GM12873 (cell line): Measurements from ENCODE around the gene TARP.

Source experiments
- TF ChIP-seq, protein P1 (sequence below): IDR thresholded peaks from 2 replicates; pipeline ENCODE4 v1.5.1; 2012; ENCODE audit warnings: low read depth, mild to moderate bottlenecking, moderate library complexity, low read length, control low read depth; ENCODE audit not compliant: insufficient read depth; ENCODE audit errors: missing control alignments

The TARP gene

DNA sequence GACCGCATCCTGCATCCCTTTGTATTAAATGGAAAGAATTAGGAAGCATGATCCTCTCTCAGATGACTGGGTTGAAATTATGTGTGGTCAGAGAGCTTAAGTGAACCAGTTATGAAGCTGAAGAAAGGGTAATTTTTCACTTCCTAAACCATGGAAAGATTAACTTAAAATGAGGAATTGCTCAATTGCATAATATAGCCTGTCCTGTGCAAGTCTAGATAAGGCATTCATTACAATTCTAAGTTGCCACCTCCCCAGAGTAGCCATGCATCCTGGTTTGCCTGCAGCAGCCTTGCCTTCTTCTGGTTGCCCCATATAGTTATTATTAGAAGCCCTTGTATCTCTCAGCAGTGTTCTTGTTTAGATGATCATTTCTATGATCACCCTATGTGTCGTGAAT is 50.1 kb downstream of the TARP start:
- TF ChIP-seq, protein P1, sequence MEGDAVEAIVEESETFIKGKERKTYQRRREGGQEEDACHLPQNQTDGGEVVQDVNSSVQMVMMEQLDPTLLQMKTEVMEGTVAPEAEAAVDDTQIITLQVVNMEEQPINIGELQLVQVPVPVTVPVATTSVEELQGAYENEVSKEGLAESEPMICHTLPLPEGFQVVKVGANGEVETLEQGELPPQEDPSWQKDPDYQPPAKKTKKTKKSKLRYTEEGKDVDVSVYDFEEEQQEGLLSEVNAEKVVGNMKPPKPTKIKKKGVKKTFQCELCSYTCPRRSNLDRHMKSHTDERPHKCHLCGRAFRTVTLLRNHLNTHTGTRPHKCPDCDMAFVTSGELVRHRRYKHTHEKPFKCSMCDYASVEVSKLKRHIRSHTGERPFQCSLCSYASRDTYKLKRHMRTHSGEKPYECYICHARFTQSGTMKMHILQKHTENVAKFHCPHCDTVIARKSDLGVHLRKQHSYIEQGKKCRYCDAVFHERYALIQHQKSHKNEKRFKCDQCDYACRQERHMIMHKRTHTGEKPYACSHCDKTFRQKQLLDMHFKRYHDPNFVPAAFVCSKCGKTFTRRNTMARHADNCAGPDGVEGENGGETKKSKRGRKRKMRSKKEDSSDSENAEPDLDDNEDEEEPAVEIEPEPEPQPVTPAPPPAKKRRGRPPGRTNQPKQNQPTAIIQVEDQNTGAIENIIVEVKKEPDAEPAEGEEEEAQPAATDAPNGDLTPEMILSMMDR: no peak

DNA sequence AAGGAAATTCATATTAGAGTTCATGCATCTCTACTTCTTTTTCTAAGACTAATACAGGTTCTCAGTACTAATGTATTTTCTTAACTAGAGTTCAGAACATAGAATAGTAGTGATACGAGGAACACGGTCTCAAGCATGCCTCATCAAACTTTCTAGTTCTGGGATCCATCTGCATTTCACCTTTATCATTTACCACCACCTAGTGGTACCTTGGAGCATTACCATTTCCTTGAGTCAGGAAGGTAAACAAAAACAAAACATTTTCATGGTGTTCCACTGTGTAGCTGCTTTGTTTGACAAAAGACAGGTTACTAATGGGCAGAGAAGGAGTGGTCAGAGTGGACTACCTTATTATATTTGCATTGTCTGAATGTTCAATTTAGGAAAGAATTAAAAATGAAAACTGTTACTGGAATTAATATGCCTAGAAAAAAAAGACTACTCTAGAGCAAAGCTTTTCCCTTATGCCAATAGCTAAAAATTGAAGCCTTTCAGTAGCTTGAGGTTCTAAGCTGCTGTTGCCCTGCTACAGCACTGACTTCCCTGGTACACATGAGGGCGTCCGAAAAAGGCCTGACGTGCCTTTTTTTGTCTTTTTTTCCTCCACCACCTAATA is 50.8 kb downstream of the TARP start:
- TF ChIP-seq, protein P1: peak; percentile 75

DNA sequence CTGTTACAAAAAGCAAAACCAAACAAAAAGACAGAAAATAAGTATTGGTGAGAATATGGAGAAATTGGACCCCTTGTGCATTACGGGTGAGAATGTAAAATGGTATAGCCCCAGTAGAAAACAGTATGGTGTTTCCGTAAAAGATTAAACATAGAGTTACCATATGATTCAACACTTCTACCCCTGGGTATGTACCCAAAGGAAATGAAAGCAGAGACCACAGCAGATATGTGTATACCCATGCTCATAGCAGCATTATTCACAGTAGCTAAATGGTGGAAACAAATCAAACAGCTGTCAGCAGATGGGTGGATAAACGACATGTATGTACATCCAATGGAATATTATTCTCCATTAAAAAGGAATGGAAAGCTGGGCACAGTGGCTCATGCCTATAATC is 53.0 kb downstream of the TARP start:
- TF ChIP-seq, protein P1: no peak

DNA sequence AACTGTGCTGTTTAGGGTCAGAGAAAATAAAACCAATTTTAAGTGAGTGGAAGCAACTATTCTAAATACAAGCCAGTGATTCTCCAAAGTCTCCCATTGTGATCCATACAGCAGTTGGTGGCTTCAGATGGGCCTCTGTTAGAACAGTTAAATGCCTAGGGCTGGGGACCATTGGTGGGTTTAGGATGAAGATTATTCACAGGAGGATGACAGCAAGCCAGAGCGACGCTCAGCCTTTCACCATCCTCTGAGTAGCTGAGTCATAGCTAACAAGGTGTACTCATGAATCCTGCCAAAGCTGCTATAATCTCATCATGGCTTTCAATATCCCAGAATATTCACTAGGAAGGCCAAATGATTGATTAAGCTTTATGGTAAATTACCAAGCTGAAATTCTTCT is 55.8 kb downstream of the TARP start:
- TF ChIP-seq, protein P1: no peak

DNA sequence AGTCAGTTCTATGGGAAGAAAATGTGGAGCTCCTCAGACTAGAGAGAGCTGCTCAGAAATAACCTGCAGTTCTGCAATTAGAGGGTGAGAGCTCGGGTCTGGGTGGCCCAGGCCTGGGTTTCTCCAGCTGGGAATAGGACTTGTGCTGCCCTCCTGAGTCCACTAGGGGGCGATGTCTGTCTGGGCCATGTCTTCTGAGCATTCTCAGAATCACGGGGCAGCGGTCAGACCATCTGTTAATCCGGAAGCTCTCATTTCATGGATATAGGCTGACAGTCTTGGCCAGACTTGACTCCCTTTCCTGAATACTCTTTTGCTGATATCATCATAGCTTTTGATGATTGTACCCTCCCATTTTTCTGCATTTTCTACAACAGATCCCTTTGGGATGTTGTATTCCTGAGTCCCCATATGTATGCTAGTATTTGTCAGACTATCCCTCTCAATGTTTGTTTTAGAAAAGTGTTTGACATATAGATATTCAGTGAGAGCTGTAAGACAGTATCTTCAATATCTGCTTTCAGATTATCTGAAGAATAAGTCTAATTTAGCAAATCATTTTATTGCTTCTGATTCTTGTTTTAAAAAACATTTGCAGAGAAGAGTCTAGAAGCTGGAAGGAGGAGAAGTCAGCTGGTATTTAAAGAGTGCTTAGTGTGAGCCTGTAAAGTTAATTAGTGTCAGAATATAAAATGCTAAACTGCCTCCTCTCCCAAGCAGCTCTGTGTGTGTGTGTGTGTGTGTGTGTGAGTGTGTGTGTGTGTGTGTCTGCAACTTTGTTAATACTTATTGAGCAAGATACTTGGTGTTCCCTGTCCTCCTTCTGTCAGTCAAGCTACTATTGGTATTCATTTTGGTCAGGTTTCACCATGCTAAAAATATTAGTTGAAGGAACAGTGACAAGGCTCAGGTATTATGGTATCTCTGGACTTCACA is 57.4 kb downstream of the TARP start:
- TF ChIP-seq, protein P1: peak; percentile 98

DNA sequence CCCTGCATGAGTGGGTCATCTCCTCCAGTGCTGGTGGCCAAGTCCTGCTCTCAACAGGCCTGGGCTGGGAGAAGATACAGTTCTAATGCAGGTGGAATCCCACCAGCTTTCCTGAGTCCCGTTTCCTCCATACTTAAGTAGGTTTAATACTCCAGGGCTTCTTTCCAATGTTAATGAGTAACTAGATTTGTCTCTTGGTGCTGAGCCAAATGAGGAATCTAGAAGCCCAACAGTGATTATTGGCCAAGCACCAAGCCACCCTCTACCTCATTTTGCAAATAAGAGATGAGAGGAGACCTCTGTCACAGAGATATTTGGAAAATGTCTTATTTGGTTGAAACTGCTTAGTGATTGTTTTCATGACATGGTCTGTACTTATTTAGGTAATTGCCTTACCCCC is 58.3 kb downstream of the TARP start:
- TF ChIP-seq, protein P1: no peak

DNA sequence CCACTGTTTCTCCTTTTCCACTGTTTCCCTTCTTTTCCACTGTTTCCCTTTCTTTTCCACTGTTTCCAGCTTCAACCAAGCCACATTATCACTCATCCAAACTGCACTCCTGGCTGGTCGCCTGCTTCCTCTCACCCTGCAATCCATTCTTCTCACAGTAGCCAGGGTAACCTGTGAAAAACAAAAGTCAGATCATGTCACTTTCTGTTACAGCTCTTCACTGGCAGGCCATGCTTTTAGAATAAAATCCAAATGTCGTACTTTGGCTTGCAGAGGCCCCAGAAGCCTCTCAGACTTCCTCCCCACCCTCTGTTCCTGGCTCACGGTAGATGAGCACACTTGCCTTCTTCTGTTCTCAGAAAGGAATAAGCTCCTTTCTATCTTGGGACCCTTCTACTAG is 61.5 kb downstream of the TARP start:
- TF ChIP-seq, protein P1: no peak
